Right lobe of liver (tissue), 6 donors: ENCODE measurements around the gene MTX2. TPM values are rescaled to one million over a fixed set of nuclear protein-coding genes. Genes with fewer than 3 reads are reported as not detected.

Experiments
- ATAC-seq, 4 donors: fragments of 200-7000 bp; cut with Tn5 transposase; one replicate each; pipeline ENCODE4 v1.9.1; 2020; ENCODE audit warnings: mild to moderate bottlenecking in 4 of 4, moderate library complexity in 4 of 4
- DNase-seq, 3 donors: peaks; one replicate each; pipeline ENCODE4 v3.0.0-alpha.2; 2020
- H3K27ac ChIP-seq, 3 donors: fragments of 200-600 bp; one replicate each; pipeline ENCODE4 v1.8.0; 2022
- H3K27me3 ChIP-seq, 2 donors: fragments of 200-600 bp; one replicate each; pipeline ENCODE4 v1.8.0; 2022
- H3K36me3 ChIP-seq, 4 donors: fragments of 200-600 bp; sonication (generic) in 1 of 4; one replicate each; pipeline versions ENCODE4 v1.5.1 to v1.8.0; 2017 to 2022; ENCODE audit warnings: control low read depth in 1 of 4
- H3K4me1 ChIP-seq, 4 donors: fragments of 200-600 bp; sonication (generic) in 1 of 4; one replicate each; pipeline versions ENCODE4 v1.5.1 to v1.8.0; 2017 to 2022; ENCODE audit warnings: control low read depth in 1 of 4
- H3K4me3 ChIP-seq, 3 donors: fragments of 200-600 bp; one replicate each; pipeline ENCODE4 v1.8.0; 2022
- H3K9me3 ChIP-seq, 4 donors: fragments of 200-600 bp; sonication (generic) in 1 of 4; one replicate each; pipeline versions ENCODE4 v1.5.1 to v1.8.0; 2017 to 2022; ENCODE audit warnings: control low read depth in 1 of 4
- POLR2A ChIP-seq: fragments of 450-650 bp; IDR thresholded peaks from one replicate; pipeline ENCODE4 v1.6.1; 2017; ENCODE audit warnings: antibody characterized with exemption, mild to moderate bottlenecking
- WGBS: methylation state at CpG from one replicate; pipeline ENCODE4 v1.1.6; 2018; ENCODE audit warnings: low coverage, low lambda C conversion rate; ENCODE audit not compliant: insufficient coverage; ENCODE audit errors: missing lambda C conversion rate; 5-methylcytosine and 5-hydroxymethylcytosine counted together
- intact Hi-C, 2 donors: fragments of 100-400 bp; cut with DNase I; formaldehyde crosslinking; loops; one replicate each; pipeline versions ENCODE4 v1.11.2 to v1.14.1; 2022
- long read RNA-seq: library from polyadenylated mRNA; unstranded; transcript quantifications from one replicate; pipeline ENCODE4 v2.0.0, GENCODE V29; 2019
- total RNA-seq, 6 experiments: library from RNA; depleted of rRNA in 2 of 6; stranded (reverse); fragments of >200 nt in 2 of 6; fragmentation: NEBNext Ultra II Directional in 3 of 6; extraction: Animal tissue kit (Norgen Biotek cat#: 25700) in 3 of 6; gene quantifications; one replicate each; pipeline versions ENCODE4 v1.1.0 to v1.2.4, GENCODE V29; 2016 to 2023
- TF ChIP-seq, protein P1 (sequence below), 4 donors: fragments of 200-600 bp in 3 of 4; fragments of 450-650 bp in 1 of 4; IDR thresholded peaks; one replicate each; pipeline versions ENCODE4 v1.5.1 to v1.8.0; 2016 to 2022; ENCODE audit warnings: antibody characterized with exemption in 4 of 4, mild to moderate bottlenecking in 2 of 4
- donor health status: DM: no; HTN: yes; CAD: no.
- donor health status: DM: no; HTN: no; CAD: no.
- donor health status: DM: no; HTN: no; CAD: no.
- donor health status: DM: no; HTN: yes; CAD: no.
- donor health status: DM: no; HTN: yes; CAD: no.

The MTX2 gene
- 10 to 100 TPM in 4 of 6 experiments, 1 to 10 TPM in 2; 7.7 to 29.3 (median 11.1) TPM for total RNA-seq
- long read RNA-seq, partial matches to known transcripts = 0 of 4 reads
- long read RNA-seq, other reads (novel, unspliced or antisense) = 1 of 4 reads

DNA sequence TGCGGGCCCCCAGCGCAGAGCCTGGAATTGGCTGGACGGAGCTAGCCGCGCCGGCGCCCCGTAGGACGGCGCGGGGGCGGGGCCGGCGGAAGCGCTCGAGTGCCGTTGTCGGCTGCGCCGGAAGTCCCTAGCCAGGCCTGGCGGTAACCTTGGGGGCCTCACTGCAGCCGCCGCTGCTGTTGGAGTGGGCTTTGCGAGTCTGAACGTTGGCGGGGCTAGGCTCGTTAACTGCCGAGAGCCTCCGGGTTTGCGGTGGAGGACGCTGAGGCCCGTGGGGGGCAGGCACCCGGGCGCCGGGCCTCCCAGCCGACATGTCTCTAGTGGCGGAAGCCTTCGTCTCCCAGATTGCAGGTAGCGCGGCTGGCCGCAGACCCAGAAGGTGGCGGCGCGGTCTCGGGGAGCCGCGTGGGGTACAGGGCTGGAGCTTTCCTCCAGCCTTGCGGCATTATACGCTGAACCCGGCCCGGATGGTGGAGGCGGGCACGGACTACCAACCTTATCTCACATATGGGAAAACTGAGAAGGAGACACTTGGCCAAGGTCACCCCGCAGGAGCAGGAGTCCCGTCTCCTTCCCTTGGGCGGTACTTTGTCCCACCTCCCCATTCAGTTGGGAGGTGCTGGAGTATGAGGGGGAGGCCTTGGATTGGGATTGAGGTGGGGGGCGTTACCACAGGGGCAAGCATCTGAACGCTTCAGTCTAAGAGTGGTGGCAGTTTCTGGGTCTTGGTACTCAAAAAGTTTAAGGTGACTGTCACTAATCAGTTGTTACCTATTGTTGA, at the start of gene MTX2:
Gene MTX2, plus strand, starts transcription at position 124 of the 781 bp plus-strand sequence. Its CDS starts 188 bp downstream, at position 312.
- Histone ChIP-seq H3K9me3 (no peaks in the 10 kb centered on the region), H3K27ac (peak within 1 kb of the TSS; percentile 57 to 79 (median 72)), H3K4me1 (peaks cover 0 to 6% (median 0%) of the 10 kb centered on the region in 4 donors), H3K27me3 (no peaks in the 10 kb centered on the region), H3K4me3 (peak within 1 kb of the TSS; percentile 57 to 93 (median 77)), H3K36me3 (no peaks in the 10 kb centered on the region)
- ATAC-seq = peak; percentile 97 to 99 (median 98)
- DNase-seq = peak; percentile 76 to 80 (median 79)
- intact Hi-C loops = no loop called here
- peak; percentile 72 for TF ChIP-seq POLR2A
- TF ChIP-seq, protein P1, sequence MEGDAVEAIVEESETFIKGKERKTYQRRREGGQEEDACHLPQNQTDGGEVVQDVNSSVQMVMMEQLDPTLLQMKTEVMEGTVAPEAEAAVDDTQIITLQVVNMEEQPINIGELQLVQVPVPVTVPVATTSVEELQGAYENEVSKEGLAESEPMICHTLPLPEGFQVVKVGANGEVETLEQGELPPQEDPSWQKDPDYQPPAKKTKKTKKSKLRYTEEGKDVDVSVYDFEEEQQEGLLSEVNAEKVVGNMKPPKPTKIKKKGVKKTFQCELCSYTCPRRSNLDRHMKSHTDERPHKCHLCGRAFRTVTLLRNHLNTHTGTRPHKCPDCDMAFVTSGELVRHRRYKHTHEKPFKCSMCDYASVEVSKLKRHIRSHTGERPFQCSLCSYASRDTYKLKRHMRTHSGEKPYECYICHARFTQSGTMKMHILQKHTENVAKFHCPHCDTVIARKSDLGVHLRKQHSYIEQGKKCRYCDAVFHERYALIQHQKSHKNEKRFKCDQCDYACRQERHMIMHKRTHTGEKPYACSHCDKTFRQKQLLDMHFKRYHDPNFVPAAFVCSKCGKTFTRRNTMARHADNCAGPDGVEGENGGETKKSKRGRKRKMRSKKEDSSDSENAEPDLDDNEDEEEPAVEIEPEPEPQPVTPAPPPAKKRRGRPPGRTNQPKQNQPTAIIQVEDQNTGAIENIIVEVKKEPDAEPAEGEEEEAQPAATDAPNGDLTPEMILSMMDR (IDR thresholded peaks at IDR 0.05) = peak in 2 of 4 donors; percentile 10 to 21
- 3% methylated on average over 7 of the region's 58 CpGs for WGBS

DNA sequence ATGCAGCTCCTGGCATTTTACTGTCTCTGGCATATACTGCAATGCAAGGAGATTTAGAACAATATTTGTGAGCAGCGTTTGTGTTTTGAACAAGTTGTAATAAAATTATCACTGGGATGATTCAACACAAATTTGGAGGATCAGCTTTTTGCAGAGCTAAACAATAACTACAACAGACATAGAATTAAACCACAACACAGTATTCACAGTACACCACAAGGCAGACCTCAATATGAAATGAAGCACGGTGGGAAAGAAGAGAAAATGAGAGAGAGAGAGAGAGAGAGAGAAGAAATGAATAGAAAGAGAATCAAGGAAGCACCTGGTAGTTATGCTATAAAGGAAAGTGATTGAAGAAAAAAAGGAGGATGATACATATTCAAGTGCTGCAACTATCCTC, 41.4 kb upstream of the MTX2 start:
- Histone ChIP-seq H3K36me3 (no peaks in the 10 kb centered on the region), H3K4me1 (no peaks in the 10 kb centered on the region), H3K9me3 (no peaks in the 10 kb centered on the region), H3K27me3 (no peaks in the 10 kb centered on the region), H3K27ac (no peak overlapping the region), H3K4me3 (no peak overlapping the region)
- WGBS = 34% methylated on average over 2 of the region's 2 CpGs
- DNase-seq = no peak
- ATAC-seq = no peak
- no peak for TF ChIP-seq POLR2A
- TF ChIP-seq, protein P1 (IDR thresholded peaks at IDR 0.05) = no peak
- intact Hi-C loops = no loop called here

DNA sequence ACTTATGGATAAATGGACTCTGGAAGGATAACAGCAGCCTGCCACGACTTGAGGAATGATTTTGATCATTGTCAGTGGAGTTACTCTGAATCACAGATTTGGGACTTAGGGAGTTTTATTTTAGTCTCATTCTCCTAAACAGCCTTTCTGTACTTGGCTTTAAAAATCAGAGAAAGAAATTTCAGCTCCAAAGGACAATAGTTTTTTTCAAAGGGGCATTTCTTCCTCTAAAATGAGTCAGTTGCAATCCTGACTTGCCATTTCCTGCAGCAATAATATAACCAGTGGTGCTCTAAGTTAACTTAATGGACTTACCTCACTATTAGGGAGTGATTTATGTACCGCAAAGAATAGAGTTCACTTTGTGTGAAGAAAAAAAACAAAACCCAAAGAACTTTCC, 35.1 kb upstream of the MTX2 start:
- WGBS = 59% methylated on average over 2 of the region's 2 CpGs
- no peak for ATAC-seq
- H3K4me1 ChIP-seq = no peaks in the 10 kb centered on the region

DNA sequence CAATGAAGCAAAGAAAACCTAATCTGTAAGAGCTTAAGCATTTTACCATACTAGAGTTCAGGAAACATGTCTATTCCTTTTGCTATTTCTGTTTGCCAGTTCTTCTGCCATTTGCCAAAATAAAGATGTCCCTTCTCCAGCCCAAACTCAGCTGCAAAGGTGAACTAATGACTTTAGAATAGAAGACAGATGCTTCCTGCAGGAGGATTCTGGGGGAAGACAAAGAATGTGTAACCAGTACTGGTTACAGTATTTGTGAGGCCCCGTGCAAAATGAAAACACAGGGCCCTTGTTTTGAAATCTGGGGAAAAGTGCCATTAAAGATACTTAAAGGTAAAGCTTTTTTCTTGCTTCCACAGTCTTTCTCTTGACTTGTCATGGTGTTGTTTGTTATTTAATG, 34.3 kb upstream of the MTX2 start:
- no peaks in the 10 kb centered on the region for H3K4me1 ChIP-seq
- H3K27ac ChIP-seq = no peak overlapping the region
- H3K9me3 ChIP-seq = no peaks in the 10 kb centered on the region
- WGBS = 29% methylated on average over 1 of the region's 1 CpG
- no peaks in the 10 kb centered on the region for H3K36me3 ChIP-seq
- H3K27me3 ChIP-seq = no peaks in the 10 kb centered on the region
- H3K4me3 ChIP-seq = no peak overlapping the region
- DNase-seq (no peak), ATAC-seq (no peak)
- TF ChIP-seq, protein P1 (IDR thresholded peaks at IDR 0.05) = no peak
- no peak for TF ChIP-seq POLR2A
- intact Hi-C loops = no loop called here

More for the DNA sequence above, 35.1 kb upstream of the MTX2 start:
- H3K4me3 ChIP-seq = no peak overlapping the region
- H3K36me3 ChIP-seq = no peaks in the 10 kb centered on the region
- TF ChIP-seq POLR2A = no peak
- TF ChIP-seq, protein P1 (IDR thresholded peaks at IDR 0.05) = no peak
- intact Hi-C loops = no loop called here
- H3K27ac ChIP-seq = no peak overlapping the region
- DNase-seq = no peak
- H3K27me3 ChIP-seq = no peaks in the 10 kb centered on the region
- H3K9me3 ChIP-seq = no peaks in the 10 kb centered on the region
